K562 (cell line): ENCODE data around the gene KLHDC10.

Experiments used
- CREB1 ChIP-seq, 2 experiments: sonication (generic) in 1 of 2; formaldehyde crosslinking in 1 of 2; IDR thresholded peaks; 2 replicates each; pipeline versions ENCODE4 v1.6.1 to v1.8.0; 2012 to 2022; ENCODE audit warnings: inconsistent platforms in 1 of 2, mild to moderate bottlenecking in 1 of 2, missing genetic modification reagents in 1 of 2, moderate library complexity in 1 of 2
- EZH2 ChIP-seq: IDR thresholded peaks from 2 replicates; pipeline ENCODE4 v1.6.1; 2012; ENCODE audit warnings: low read depth, mild to moderate bottlenecking, inconsistent platforms, low read length, borderline replicate concordance
- FOXJ3 ChIP-seq: sonication (generic); formaldehyde crosslinking; IDR thresholded peaks from 2 replicates; pipeline ENCODE4 v1.4.0; 2020; ENCODE audit warnings: mild to moderate bottlenecking, missing genetic modification reagents
- JUND ChIP-seq, 2 experiments: IDR thresholded peaks; 2 replicates in 1 of 2; 3 replicates in 1 of 2; pipeline ENCODE4 v1.6.1; 2011; ENCODE audit warnings: borderline replicate concordance in 2 of 2, low read depth in 2 of 2, low read length in 2 of 2, improper control_type of control experiment in 1 of 2, missing biosample characterization in 1 of 2, missing genetic modification characterization in 1 of 2, missing genetic modification reagents in 1 of 2
- KLF16 ChIP-seq: IDR thresholded peaks from 2 replicates; pipeline ENCODE4 v1.6.1; 2016; ENCODE audit warnings: antibody characterized with exemption
- MTA1 ChIP-seq: fragments of 450-650 bp; IDR thresholded peaks from 2 replicates; pipeline ENCODE4 v1.6.1; 2017; ENCODE audit warnings: borderline replicate concordance
- POLR2A ChIP-seq: fragments of 450-650 bp; conservative IDR thresholded peaks from 2 replicates; pipeline ENCODE4 v1.6.1; 2016
- POLR2AphosphoS5 ChIP-seq: IDR thresholded peaks from 2 replicates; pipeline ENCODE4 v1.6.1; 2011; ENCODE audit warnings: mild to moderate bottlenecking, low read depth, low read length, moderate library complexity; ENCODE audit not compliant: control insufficient read depth, insufficient read depth
- RAD21 ChIP-seq, 2 experiments: fragments of 250-450 bp in 1 of 2; fragments of 450-650 bp in 1 of 2; sonication (Bioruptor Pico) in 1 of 2; formaldehyde crosslinking in 1 of 2; IDR thresholded peaks in 1 of 2; conservative IDR thresholded peaks in 1 of 2; 2 replicates each; pipeline versions ENCODE4 v1.4.0 to v1.8.0; 2020 to 2022; ENCODE audit warnings: mild to moderate bottlenecking in 2 of 2, moderate library complexity in 1 of 2
- TEAD2 ChIP-seq: fragments of 450-650 bp; IDR thresholded peaks from 2 replicates; pipeline ENCODE4 v1.6.1; 2016; ENCODE audit warnings: missing genetic modification characterization, control low read depth, missing compliant biosample characterization
- ZNF79 ChIP-seq: fragments of 250-450 bp; sonication (Bioruptor Pico); IDR thresholded peaks from 2 replicates; pipeline ENCODE4 v1.4.0; 2020; ENCODE audit warnings: low read depth, mild to moderate bottlenecking, moderate library complexity
- TF ChIP-seq, protein P1 (sequence below): fragments of 450-650 bp; IDR thresholded peaks from 2 replicates; pipeline ENCODE4 v1.6.1; 2014; ENCODE audit warnings: low read depth, mild to moderate bottlenecking, moderate library complexity, borderline replicate concordance
- TF ChIP-seq, protein P2 (sequence below), 3 experiments: IDR thresholded peaks in 2 of 3; conservative IDR thresholded peaks in 1 of 3; 2 replicates each; pipeline ENCODE4 v1.5.1; 2011 to 2012; ENCODE audit warnings: low read length in 3 of 3, mild to moderate bottlenecking in 3 of 3, control low read depth in 2 of 3, improper control_type of control experiment in 1 of 3, inconsistent platforms in 1 of 3, low read depth in 1 of 3, mixed read lengths in 1 of 3, moderate library complexity in 1 of 3; ENCODE audit not compliant: insufficient read depth in 2 of 3
- TF ChIP-seq, protein P3 (sequence below): fragments of 450-650 bp; formaldehyde crosslinking; IDR thresholded peaks from 2 replicates; pipeline ENCODE4 v1.4.0; 2022; ENCODE audit warnings: missing genetic modification characterization

DNA sequence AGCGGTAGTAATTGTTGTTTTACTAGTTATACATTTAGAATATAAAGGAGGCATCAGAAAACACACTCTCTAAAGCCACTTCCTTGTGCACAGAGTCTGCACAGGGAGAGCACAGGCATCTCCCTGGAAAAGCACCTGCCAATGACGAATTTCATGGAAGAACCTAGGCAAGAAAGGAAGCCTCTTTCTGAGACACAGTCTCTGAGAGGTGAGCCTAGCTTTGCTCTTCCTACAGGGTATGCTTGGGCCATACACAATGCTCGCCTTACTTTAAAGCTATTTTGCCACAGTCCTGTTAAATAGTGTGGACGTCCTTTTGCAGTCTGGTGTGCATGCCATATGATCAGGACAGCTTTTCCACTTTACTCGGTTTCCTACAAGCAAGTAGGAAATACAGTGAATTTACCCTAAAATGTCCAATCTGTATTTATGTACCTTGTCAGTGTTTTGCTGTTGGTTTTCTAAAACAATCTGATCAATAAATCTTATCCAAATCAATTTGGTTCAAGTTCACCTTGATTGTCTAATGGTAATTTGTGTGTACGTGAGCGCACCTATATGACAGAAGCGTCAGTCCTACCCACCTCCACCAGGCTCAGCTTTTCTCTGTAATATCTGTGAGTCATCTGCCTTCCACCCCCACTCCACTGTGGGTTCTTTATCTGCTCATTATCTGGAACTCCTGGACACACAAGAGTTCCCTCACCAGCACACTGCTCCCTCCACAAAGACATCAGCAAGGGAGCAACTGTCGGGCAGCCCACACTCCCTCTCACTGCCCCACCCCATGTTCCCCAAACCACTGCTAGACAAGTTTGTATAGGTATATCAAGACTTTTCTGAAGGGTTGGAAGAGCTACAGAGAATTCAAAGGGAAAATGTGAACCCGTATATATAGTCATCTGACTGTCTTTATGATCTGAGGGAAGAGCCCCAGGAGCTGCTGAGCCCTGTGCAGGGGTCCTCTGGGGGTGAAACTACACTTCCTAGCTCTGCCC is 65.2 kb downstream of the KLHDC10 start:
- TF ChIP-seq, protein P1, sequence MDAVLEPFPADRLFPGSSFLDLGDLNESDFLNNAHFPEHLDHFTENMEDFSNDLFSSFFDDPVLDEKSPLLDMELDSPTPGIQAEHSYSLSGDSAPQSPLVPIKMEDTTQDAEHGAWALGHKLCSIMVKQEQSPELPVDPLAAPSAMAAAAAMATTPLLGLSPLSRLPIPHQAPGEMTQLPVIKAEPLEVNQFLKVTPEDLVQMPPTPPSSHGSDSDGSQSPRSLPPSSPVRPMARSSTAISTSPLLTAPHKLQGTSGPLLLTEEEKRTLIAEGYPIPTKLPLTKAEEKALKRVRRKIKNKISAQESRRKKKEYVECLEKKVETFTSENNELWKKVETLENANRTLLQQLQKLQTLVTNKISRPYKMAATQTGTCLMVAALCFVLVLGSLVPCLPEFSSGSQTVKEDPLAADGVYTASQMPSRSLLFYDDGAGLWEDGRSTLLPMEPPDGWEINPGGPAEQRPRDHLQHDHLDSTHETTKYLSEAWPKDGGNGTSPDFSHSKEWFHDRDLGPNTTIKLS = peak; percentile 55; the same call in 1 of the 2 replicates
- TF ChIP-seq RAD21 (CRISPR knock-in tag; conservative IDR thresholded peaks at IDR 0.05 in 1 of 2, IDR thresholded peaks at IDR 0.05 in 1 of 2) = peak; percentile 20 to 50; a peak in 3 of 4 replicates
- no peak; the same call in 1 of the 2 replicates for TF ChIP-seq POLR2A
- TF ChIP-seq KLF16 = peak; percentile 82
- TF ChIP-seq TEAD2 (tag) = peak; percentile 41; the same call in 1 of the 2 replicates
- TF ChIP-seq ZNF79 (CRISPR knock-in tag) = no peak
- TF ChIP-seq MTA1 = peak; percentile 94
- TF ChIP-seq CREB1 (IDR thresholded peaks at IDR 0.05) = peak; percentile 85
- no peak for TF ChIP-seq CREB1 (CRISPR knock-in tag; IDR thresholded peaks at IDR 0.05)
- TF ChIP-seq, protein P2, sequence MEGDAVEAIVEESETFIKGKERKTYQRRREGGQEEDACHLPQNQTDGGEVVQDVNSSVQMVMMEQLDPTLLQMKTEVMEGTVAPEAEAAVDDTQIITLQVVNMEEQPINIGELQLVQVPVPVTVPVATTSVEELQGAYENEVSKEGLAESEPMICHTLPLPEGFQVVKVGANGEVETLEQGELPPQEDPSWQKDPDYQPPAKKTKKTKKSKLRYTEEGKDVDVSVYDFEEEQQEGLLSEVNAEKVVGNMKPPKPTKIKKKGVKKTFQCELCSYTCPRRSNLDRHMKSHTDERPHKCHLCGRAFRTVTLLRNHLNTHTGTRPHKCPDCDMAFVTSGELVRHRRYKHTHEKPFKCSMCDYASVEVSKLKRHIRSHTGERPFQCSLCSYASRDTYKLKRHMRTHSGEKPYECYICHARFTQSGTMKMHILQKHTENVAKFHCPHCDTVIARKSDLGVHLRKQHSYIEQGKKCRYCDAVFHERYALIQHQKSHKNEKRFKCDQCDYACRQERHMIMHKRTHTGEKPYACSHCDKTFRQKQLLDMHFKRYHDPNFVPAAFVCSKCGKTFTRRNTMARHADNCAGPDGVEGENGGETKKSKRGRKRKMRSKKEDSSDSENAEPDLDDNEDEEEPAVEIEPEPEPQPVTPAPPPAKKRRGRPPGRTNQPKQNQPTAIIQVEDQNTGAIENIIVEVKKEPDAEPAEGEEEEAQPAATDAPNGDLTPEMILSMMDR (IDR thresholded peaks at IDR 0.05 in 2 of 3, conservative IDR thresholded peaks at IDR 0.05 in 1 of 3; ENCODE audit: insufficient read depth in 2 of 3, low read depth in 1 of 3, low read length in 3 of 3) = 0 out of 6 replicates have a peak, but pooled peaks of 1 of the 3 experiments have one; percentile 5
- no peak for TF ChIP-seq EZH2
- TF ChIP-seq, protein P3, sequence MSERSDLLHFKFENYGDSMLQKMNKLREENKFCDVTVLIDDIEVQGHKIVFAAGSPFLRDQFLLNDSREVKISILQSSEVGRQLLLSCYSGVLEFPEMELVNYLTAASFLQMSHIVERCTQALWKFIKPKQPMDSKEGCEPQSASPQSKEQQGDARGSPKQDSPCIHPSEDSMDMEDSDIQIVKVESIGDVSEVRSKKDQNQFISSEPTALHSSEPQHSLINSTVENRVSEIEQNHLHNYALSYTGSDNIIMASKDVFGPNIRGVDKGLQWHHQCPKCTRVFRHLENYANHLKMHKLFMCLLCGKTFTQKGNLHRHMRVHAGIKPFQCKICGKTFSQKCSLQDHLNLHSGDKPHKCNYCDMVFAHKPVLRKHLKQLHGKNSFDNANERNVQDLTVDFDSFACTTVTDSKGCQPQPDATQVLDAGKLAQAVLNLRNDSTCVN (CRISPR knock-in tag) = 0 out of 2 replicates have a peak, but pooled peaks have one; percentile 12
- peak; percentile 100 for TF ChIP-seq JUND (IDR thresholded peaks at IDR 0.05; ENCODE audit: borderline replicate concordance, low read depth, low read length)
- TF ChIP-seq JUND (tag; IDR thresholded peaks at IDR 0.05; ENCODE audit: borderline replicate concordance, low read depth, low read length) = peak; percentile 98; the same call in 2 of the 3 replicates
- TF ChIP-seq FOXJ3 (CRISPR knock-in tag) = no peak
- peak; percentile 85 for TF ChIP-seq POLR2AphosphoS5
